HCEC 1CT (cell line): ENCODE results near the gene SGTA.

ENCODE experiments used
- DNase-seq: peaks from one replicate; pipeline ENCODE4 v3.0.0-alpha.2; 2017

SGTA gene

DNA sequence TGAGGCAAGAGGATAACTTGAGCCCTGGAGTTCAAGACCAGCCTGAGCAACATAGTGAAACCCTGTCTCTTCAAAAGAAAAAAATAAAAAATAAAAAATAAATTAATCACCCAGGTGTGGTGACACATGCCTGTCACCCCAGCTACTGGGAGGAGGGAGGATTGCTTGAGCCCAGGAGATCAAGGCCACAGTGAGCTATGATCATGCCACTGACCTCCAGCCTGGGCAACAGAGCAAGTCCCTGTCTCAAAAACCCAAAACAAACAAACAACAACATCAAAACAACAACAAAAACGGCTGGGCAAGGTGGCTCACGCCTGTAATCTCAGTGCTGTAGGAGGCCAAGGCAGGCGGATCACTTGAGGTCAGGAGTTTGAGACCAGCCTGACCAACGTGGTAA is 39.0 kb downstream of the SGTA start:
- no peak for DNase-seq

DNA sequence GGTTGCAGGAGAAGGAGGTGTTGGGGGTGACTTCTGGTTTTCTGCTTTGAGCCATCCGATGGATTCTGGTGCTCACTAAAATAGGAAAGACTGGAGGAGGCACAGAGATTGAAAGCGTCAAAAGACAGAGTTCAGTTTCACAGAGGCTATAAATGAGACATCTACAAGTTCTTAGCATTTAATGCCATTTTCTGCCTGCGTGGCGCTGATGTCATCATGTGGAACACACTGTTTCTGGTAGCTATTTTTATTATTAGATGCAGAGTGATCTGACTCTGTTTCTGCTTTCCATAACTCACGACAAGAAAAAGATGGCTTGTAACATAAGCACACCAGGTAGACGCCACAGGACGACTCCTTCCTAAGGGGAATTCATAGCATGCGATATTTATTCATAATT is 40.0 kb downstream of the SGTA start:
- DNase-seq: no peak

GRCh38 chr19:2740314-2740656 is 42.8 kb downstream of the SGTA start:
- no peak for DNase-seq

GRCh38 chr19:2739602-2740313 is 43.3 kb downstream of the SGTA start, which contains the start of gene SLC39A3:
SLC39A3 (minus strand) TSS chr19:2740017; CDS start chr19:2737257, 2,760 bp downstream.
- DNase-seq: peak; percentile 95

- DNase-seq: no peak
Measured at GRCh38 chr19:2736550-2737190, 46.4 kb downstream of the SGTA start.

GRCh38 chr19:2735374-2735773 is 47.7 kb downstream of the SGTA start:
- DNase-seq: no peak

DNA sequence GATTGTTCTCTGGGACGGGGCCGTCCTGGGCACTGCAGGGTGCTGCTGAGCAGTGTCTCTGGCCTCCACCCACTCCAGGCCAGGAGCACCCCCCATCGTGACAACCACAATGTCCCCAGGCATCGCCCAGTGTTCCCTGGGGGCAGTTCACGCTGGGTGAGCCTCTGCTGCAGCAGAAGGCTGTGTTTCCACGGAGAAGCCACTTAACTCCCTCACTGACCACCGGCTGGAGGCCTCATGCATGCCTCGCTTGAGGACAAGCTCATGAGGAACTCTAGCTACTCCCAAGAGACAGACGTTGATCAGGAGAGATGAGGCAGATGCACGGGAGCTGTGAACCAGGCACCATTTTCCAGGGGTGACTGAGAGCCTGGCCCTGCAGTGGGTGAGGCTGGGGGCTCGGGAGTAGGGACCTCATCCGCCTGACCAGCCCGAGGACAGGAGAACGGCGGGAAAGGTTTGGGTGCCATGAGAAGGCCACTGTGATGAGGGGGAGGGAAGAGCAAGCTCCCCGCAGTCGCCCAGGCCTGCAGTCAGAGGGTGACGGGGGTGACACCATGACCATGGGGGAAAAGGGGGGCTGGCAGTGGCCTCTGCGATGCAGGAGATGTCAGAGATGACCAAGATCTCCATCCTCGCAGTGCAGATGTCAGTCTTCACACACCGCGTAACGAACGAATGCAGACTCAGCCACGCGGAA is 48.3 kb downstream of the SGTA start:
- no peak for DNase-seq

GRCh38 chr19:2733930-2734588 is 49.0 kb downstream of the SGTA start:
- DNase-seq: no peak

DNA sequence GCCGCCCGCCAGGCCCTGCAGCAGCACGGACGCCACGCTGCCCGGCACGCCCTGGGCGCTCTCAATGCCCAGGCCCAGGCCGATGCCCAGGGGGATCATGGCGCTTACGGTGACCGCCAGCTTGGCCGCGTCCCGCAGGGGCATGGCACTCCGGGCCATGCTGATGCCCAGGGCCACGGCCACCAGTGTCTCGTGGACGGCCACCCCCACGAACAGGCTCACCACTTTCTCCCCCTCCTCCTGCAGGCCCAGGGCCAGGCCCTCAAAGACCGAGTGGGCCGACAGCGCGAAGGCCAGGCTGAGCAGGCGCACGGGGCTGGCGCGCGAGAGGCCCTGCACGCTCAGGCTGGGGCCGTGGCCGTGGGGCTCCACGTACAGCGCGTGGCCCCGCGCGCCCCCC is 50.2 kb downstream of the SGTA start:
- no peak for DNase-seq

DNA sequence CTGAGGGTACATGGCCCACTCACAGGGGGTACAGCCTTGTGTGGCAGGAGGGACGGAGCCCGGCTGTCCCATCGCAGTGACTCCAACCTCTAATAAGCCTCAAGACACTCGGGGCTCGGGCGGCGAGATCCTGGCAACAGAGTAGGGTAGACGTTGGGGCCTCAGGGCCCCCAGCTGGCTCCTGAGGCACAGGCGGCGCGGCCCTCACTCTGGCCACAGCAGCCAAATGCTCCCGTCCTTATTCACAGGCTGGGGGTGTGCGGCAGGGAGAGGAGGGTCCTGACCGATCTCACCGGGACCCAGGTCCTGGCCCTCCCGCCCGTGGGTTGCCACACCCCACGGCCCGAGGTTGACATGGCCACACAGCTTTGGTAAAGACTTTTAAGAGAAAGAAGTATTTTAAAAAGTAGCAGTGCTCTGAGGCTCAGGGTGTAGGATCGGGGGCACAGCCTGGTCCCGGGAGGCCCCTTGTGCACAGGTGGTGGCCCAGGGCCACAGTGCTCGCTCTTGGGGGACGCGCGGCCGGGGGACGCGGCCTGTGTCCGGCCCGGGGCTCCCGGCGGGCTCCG is 50.8 kb downstream of the SGTA start:
- DNase-seq: no peak

- DNase-seq: no peak
Measured at GRCh38 chr19:2731181-2731995, 51.7 kb downstream of the SGTA start.

GRCh38 chr19:2729943-2730818 is 52.9 kb downstream of the SGTA start:
- no peak for DNase-seq

- no peak for DNase-seq
Measured at GRCh38 chr19:2728783-2729387, 54.2 kb downstream of the SGTA start.

GRCh38 chr19:2727640-2727944 is 55.5 kb downstream of the SGTA start:
- DNase-seq: no peak

GRCh38 chr19:2726904-2727639 is 56.0 kb downstream of the SGTA start:
- DNase-seq: no peak

DNA sequence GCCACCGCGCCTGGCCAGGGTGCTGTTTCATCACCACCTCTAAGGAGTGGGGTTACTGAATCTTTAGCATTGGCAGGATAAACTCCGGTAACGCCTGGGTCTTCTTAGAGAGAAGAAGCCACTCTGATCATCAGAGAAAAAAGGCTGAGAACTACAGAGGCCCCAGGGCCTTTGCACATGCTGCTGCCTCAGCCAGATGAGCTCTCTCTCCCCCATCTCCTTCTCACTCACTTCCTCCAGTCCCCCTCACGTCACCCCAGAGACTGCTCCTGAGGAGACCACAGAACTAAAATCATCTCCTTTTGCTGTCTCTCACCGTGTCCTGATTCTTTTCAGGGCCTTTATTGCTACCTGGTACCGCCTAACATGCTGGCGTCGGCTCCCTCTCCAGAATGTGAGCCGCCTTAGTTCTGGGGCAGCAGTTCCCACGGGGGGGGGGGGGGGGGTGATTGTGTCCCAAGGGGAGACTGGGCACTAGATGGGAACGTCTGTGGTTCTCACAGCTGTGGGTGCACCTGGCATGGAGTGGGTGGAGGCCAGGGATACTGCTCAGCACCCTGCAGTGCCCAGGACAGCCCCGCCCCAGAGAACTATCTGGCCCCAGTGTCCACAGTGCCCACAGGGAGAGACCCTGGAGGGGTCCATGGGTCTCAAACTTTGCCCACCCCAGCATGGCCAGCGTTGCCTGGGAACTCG is 56.8 kb downstream of the SGTA start:
- DNase-seq: no peak

DNA sequence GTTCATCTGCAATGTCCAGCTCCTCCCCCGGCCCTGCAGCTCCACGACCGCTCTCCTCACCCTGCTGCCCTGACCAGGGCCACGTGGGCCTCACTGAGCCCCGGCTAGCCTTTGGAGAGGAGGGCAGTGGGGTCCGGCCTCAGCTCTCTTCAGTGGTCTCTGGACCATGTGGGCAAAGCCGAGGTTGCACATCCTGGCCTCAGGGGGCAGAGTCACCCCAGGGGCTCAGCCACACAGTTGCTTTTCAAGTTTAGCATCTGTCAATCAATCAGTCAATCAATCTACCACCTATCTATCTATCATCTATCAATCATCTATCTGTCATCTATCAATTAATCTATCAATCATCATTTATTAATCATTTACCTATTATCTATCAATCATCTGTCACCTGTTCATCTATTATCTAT is 58.9 kb downstream of the SGTA start:
- DNase-seq: no peak

DNA sequence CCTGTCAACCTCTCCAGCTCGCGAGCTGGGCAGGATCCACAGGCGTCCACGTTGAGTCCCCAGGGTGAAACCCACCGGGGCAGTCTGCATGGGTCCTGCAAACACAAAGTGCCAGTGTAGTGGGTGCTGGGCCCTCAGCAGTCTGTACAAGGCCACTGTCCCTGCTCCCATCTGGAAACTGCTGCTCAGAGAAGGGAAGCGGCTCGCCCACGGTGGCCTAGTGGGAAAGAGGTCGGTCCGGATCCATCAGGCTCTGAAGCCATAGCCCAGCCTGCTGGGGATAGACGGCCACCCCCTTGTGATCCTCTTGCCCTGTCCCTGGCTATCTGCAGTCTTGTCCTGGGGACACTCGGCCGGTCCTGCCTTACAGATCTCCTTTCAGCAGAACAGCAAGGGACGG is 59.3 kb downstream of the SGTA start:
- no peak for DNase-seq

DNA sequence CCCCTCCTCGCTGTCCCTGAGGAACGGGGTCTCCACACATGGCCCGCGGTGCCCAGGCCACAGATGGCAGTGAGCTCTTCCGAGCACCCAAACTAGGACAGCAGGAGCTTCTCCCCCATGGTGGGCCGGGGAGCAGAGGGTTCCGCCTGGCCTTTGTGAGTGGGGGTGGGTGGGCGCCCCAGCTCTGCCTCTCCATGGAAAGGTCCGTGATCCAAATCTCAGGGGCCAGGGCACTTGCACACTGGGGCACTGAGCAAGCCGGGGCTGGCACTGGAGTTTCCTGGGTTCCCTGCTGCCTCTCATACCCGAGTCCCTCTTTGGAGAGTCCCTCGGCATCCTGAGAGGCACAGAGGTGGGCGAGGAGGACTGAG is 59.7 kb downstream of the SGTA start:
- DNase-seq: no peak
